IMR-90 (cell line): Measurements from ENCODE around the gene PDE8B. TPM values are rescaled to one million over a fixed set of nuclear protein-coding genes. Genes with fewer than 3 reads are reported as not detected.

Source experiments
- ATAC-seq: fragments of 200-7000 bp; cut with Tn5 transposase; 2 replicates; pipeline ENCODE4 v1.9.1; 2020; ENCODE audit warnings: low read depth, mild to moderate bottlenecking, moderate library complexity
- BruUV-seq: library from RNA; stranded (reverse); fragments of 400-500 nt; replicated peaks from 2 replicates; lab custom pipeline; 2021; lab: Mats Ljungman, UMichigan
- CTCF ChIA-PET: fragments of 300-600 bp; formaldehyde crosslinking; extraction: SDS; loops from one replicate; lab custom pipeline; 2021; ENCODE audit warnings: antibody characterized with exemption; lab: Yijun Ruan, JAX
- POLR2A ChIA-PET: fragments of 300-600 bp; sonication (Branson Sonifier 250); formaldehyde crosslinking; loops from one replicate; lab custom pipeline; 2022; ENCODE audit warnings: antibody characterized with exemption; ENCODE audit not compliant: unreplicated experiment; lab: Charles Lee
- DNase-seq: peaks from one replicate; pipeline ENCODE4 v3.0.0; 2013
- H2AFZ ChIP-seq: replicated peaks from 2 replicates; pipeline ENCODE3; 2013; ENCODE audit warnings: low read length, mild to moderate bottlenecking; ENCODE audit not compliant: poor library complexity
- H2AK5ac ChIP-seq: 2 replicates; pipeline ENCODE4 v1.6.1; 2013; ENCODE audit warnings: low read depth, low read length, inconsistent platforms
- H2AK9ac ChIP-seq: replicated peaks from 2 replicates; pipeline ENCODE3; 2013; ENCODE audit warnings: mild to moderate bottlenecking, low read depth, low read length, moderate library complexity; ENCODE audit not compliant: poor library complexity
- H2BK120ac ChIP-seq: 2 replicates; pipeline ENCODE4 v1.6.1; 2013; ENCODE audit warnings: low read depth, low read length, inconsistent platforms
- H2BK15ac ChIP-seq: 3 replicates; pipeline ENCODE4 v1.6.1; 2013; ENCODE audit warnings: low read depth, low read length, inconsistent platforms
- H2BK20ac ChIP-seq: 2 replicates; pipeline ENCODE4 v1.6.1; 2013; ENCODE audit warnings: low read depth, mild to moderate bottlenecking, inconsistent platforms, low read length, moderate library complexity
- H2BK5ac ChIP-seq: 2 replicates; pipeline ENCODE4 v1.6.1; 2013; ENCODE audit warnings: mild to moderate bottlenecking, low read depth, low read length, inconsistent platforms; ENCODE audit not compliant: poor library complexity, severe bottlenecking
- H3K14ac ChIP-seq: replicated peaks from 2 replicates; pipeline ENCODE4 v1.6.1; 2013; ENCODE audit warnings: low read depth, low read length, inconsistent platforms
- H3K18ac ChIP-seq: 2 replicates; pipeline ENCODE4 v1.6.1; 2013; ENCODE audit warnings: low read depth, low read length, control low read depth
- H3K23ac ChIP-seq: 2 replicates; pipeline ENCODE4 v1.6.1; 2013; ENCODE audit warnings: low read depth, low read length, inconsistent platforms
- H3K27ac ChIP-seq: 2 replicates; pipeline ENCODE4 v1.5.1; 2013; ENCODE audit warnings: mild to moderate bottlenecking, control low read depth, low read length; ENCODE audit not compliant: insufficient read depth
- H3K27me3 ChIP-seq: 2 replicates; pipeline ENCODE4 v1.6.1; 2013; ENCODE audit warnings: low read length; ENCODE audit not compliant: control insufficient read depth, insufficient read depth
- H3K36me3 ChIP-seq: 2 replicates; pipeline ENCODE4 v1.6.1; 2013; ENCODE audit warnings: low read length, mixed read lengths; ENCODE audit not compliant: control insufficient read depth, insufficient read depth
- H3K4ac ChIP-seq: 2 replicates; pipeline ENCODE4 v1.6.1; 2013; ENCODE audit warnings: low read depth, low read length, inconsistent platforms
- H3K4me1 ChIP-seq: 2 replicates; pipeline ENCODE4 v1.6.1; 2013; ENCODE audit warnings: low read length, mixed read lengths; ENCODE audit not compliant: control insufficient read depth, insufficient read depth
- H3K4me2 ChIP-seq: 2 replicates; pipeline ENCODE4 v1.6.1; 2013; ENCODE audit warnings: low read depth, mild to moderate bottlenecking, control low read depth, low read length, moderate library complexity
- H3K4me3 ChIP-seq: 2 replicates; pipeline ENCODE4 v1.5.1; 2013; ENCODE audit warnings: low read depth, mild to moderate bottlenecking, control low read depth, low read length, moderate library complexity; ENCODE audit not compliant: insufficient read depth
- H3K56ac ChIP-seq: 2 replicates; pipeline ENCODE4 v1.6.1; 2013; ENCODE audit warnings: low read length, inconsistent platforms; ENCODE audit not compliant: insufficient read depth; ENCODE audit errors: extremely low read depth
- H3K79me1 ChIP-seq, 2 experiments: 2 replicates each; pipeline ENCODE4 v1.6.1; 2013; ENCODE audit warnings: low read length in 2 of 2, inconsistent platforms in 1 of 2, low read depth in 1 of 2
- H3K9ac ChIP-seq: 2 replicates; pipeline ENCODE4 v1.6.1; 2013; ENCODE audit warnings: low read depth, low read length, control low read depth
- H3K9me1 ChIP-seq: 2 replicates; pipeline ENCODE4 v1.6.1; 2013; ENCODE audit warnings: low read length, inconsistent platforms; ENCODE audit not compliant: insufficient read depth
- H3K9me3 ChIP-seq: 2 replicates; pipeline ENCODE4 v1.6.1; 2013; ENCODE audit warnings: low read length; ENCODE audit not compliant: control insufficient read depth, insufficient read depth
- H4K20me1 ChIP-seq: 2 replicates; pipeline ENCODE4 v1.6.1; 2013; ENCODE audit warnings: low read length, inconsistent platforms; ENCODE audit not compliant: insufficient read depth
- H4K5ac ChIP-seq: 2 replicates; pipeline ENCODE4 v1.6.1; 2013; ENCODE audit warnings: mild to moderate bottlenecking, low read depth, low read length, control low read depth
- H4K8ac ChIP-seq, 2 experiments: 2 replicates each; pipeline ENCODE4 v1.6.1; 2013; ENCODE audit warnings: low read depth in 2 of 2, low read length in 2 of 2, control low read depth in 1 of 2, inconsistent platforms in 1 of 2
- H4K91ac ChIP-seq: 2 replicates; pipeline ENCODE4 v1.6.1; 2013; ENCODE audit warnings: low read depth, low read length, inconsistent platforms; ENCODE audit not compliant: insufficient read depth
- BHLHE40 ChIP-seq: fragments of 150-350 bp; IDR thresholded peaks from 2 replicates; pipeline ENCODE4 v1.6.1; 2016; ENCODE audit warnings: mild to moderate bottlenecking, low read depth, low read length
- CEBPB ChIP-seq: IDR thresholded peaks from 2 replicates; pipeline ENCODE4 v1.6.1; 2012; ENCODE audit warnings: low read depth, low read length, improper control_type of control experiment
- CHD1 ChIP-seq: IDR thresholded peaks from 2 replicates; pipeline ENCODE4 v1.6.1; 2012; ENCODE audit warnings: low read depth, low read length, improper control_type of control experiment
- CTCF ChIP-seq: conservative IDR thresholded peaks from 2 replicates; pipeline ENCODE4 v1.5.1; 2012; ENCODE audit warnings: mild to moderate bottlenecking, low read depth, low read length, improper control_type of control experiment
- ELK1 ChIP-seq: fragments of 150-350 bp; IDR thresholded peaks from 2 replicates; pipeline ENCODE4 v1.6.1; 2016; ENCODE audit warnings: low read depth, mild to moderate bottlenecking, low read length, moderate library complexity, borderline replicate concordance
- FOS ChIP-seq: fragments of 150-350 bp; IDR thresholded peaks from 2 replicates; pipeline ENCODE4 v1.6.1; 2016; ENCODE audit warnings: low read depth, low read length
- MAFK ChIP-seq: IDR thresholded peaks from 2 replicates; pipeline ENCODE4 v1.6.1; 2012; ENCODE audit warnings: low read depth, low read length, improper control_type of control experiment
- MAZ ChIP-seq: IDR thresholded peaks from 2 replicates; pipeline ENCODE4 v1.6.1; 2012; ENCODE audit warnings: low read depth, mild to moderate bottlenecking, low read length, improper control_type of control experiment, moderate library complexity, borderline replicate concordance
- MXI1 ChIP-seq: IDR thresholded peaks from 2 replicates; pipeline ENCODE4 v1.6.1; 2012; ENCODE audit warnings: low read depth, mild to moderate bottlenecking, low read length, moderate library complexity, borderline replicate concordance
- NFE2L2 ChIP-seq: fragments of 150-350 bp; IDR thresholded peaks from 2 replicates; pipeline ENCODE4 v1.6.1; 2016; ENCODE audit warnings: low read depth, mild to moderate bottlenecking, low read length
- POLR2A ChIP-seq: IDR thresholded peaks from 2 replicates; pipeline ENCODE4 v1.6.1; 2012; ENCODE audit warnings: mild to moderate bottlenecking, low read depth, low read length
- RAD21 ChIP-seq: IDR thresholded peaks from 2 replicates; pipeline ENCODE4 v1.6.1; 2012; ENCODE audit warnings: low read length, improper control_type of control experiment
- RCOR1 ChIP-seq: IDR thresholded peaks from 2 replicates; pipeline ENCODE4 v1.6.1; 2012; ENCODE audit warnings: mild to moderate bottlenecking, low read length, improper control_type of control experiment; ENCODE audit not compliant: insufficient replicate concordance
- RFX5 ChIP-seq: IDR thresholded peaks from 2 replicates; pipeline ENCODE4 v1.8.0; 2012; ENCODE audit warnings: low read depth, mild to moderate bottlenecking, low read length, moderate library complexity
- SMC3 ChIP-seq: fragments of 150-350 bp; IDR thresholded peaks from 2 replicates; pipeline ENCODE4 v1.6.1; 2016; ENCODE audit warnings: low read depth, mild to moderate bottlenecking, antibody characterized with exemption, low read length, moderate library complexity
- USF2 ChIP-seq: fragments of 150-350 bp; IDR thresholded peaks from 2 replicates; pipeline ENCODE4 v1.6.1; 2017; ENCODE audit warnings: mild to moderate bottlenecking, antibody characterized with exemption, low read length, low read depth
- WGBS, 2 experiments: methylation state at CpG; one replicate each; pipeline versions ENCODE4 v1.1.5 to v1.1.7; 2013; ENCODE audit warnings: missing lambda C conversion rate in 2 of 2; ENCODE audit not compliant: insufficient read length in 1 of 2; ENCODE audit errors: extremely low coverage in 2 of 2; 5-methylcytosine and 5-hydroxymethylcytosine counted together
- dilution Hi-C: fragments of 300-500 bp; cut with HindIII; formaldehyde crosslinking; loops from one replicate; pipeline ENCODE4 v1.14.3; 2018; ENCODE audit warnings: low sequenced_read_pairs; ENCODE audit not compliant: unreplicated experiment
- in situ Hi-C: fragments of 300-500 bp; cut with MboI; formaldehyde crosslinking; loops from 3 replicates; pipeline ENCODE4 v1.14.3; 2019; ENCODE audit warnings: low sequenced_read_pairs, inconsistent platforms, mixed read lengths
- intact Hi-C: fragments of 100-400 bp; cut with micrococcal nuclease; formaldehyde crosslinking; loops from 2 replicates; pipeline ENCODE4 v1.10.0; 2022
- polyA plus RNA-seq, 3 experiments: library from polyadenylated mRNA; depleted of rRNA; stranded (reverse); fragments of >200 nt; gene quantifications; 2 replicates each; pipeline ENCODE4 v1.2.3, GENCODE V29; 2012; ENCODE audit warnings: low replicate concordance in 1 of 3
- total RNA-seq: library from RNA; depleted of rRNA; stranded (reverse); fragments of >200 nt; gene quantifications from 2 replicates; pipeline ENCODE4 v1.2.3, GENCODE V29; 2012

The PDE8B gene
- total and polyA plus RNA-seq, 2 of the 4 experiments (the other 2 are of a cell fraction), result under 0.01 to 0.03 TPM

- Histone ChIP-seq H3K27me3 (peaks cover 56% of the 10 kb centered on the region), H3K79me1 (no peaks in the 10 kb centered on the region), H3K4me2 (no peak overlapping the region), H3K14ac (no peak overlapping the region), H3K23ac (no peak overlapping the region), H2AFZ (no peak overlapping the region), H3K9me3 (no peaks in the 10 kb centered on the region), H3K27ac (no peak overlapping the region), H2BK5ac (no peak overlapping the region), H2AK5ac (no peak overlapping the region), H3K18ac (no peak overlapping the region), H2AK9ac (no peak overlapping the region), H3K4me3 (no peak overlapping the region), H3K4ac (no peak overlapping the region), H3K4me1 (no peaks in the 10 kb centered on the region; the same call in 1 of the 2 replicates), H2BK15ac (no peak overlapping the region), H3K9ac (no peak overlapping the region), H4K5ac (no peak overlapping the region), H3K9me1 (0 out of 2 replicates have a peak, but pooled peaks cover 4% of the 10 kb centered on the region), H4K91ac (no peak overlapping the region), H2BK120ac (no peak overlapping the region), H3K36me3 (no peaks in the 10 kb centered on the region), H3K56ac (no peak overlapping the region), H2BK20ac (no peak overlapping the region), H4K20me1 (no peaks in the 10 kb centered on the region), H4K8ac (no peak overlapping the region)
- no TSS peak for BruUV-seq
- in situ Hi-C loops, result no loop called here
- no peak for DNase-seq
- ChIA-PET POLR2A (no interaction called here), CTCF (no interaction called here)
- TF ChIP-seq MAZ (no peak), SMC3 (no peak), ELK1 (no peak), MXI1 (no peak), POLR2A (no peak), CHD1 (no peak), BHLHE40 (no peak), FOS (no peak), MAFK (no peak), NFE2L2 (no peak), RAD21 (no peak), RCOR1 (no peak), CEBPB (no peak), USF2 (no peak), RFX5 (no peak), CTCF (no peak)
- intact Hi-C loops, result loop anchor here (10.0 kb wide), 1 partner anchor 1847 kb away; no protein-coding TSS in a partner anchor
- 80% methylated on average over 1 of the region's 5 CpGs; no CpG with 5 or more reads in 1 of the 2 experiments for WGBS, 2 experiments
- dilution Hi-C loops, result no loop called here
- ATAC-seq, result no peak
These were observed 32.9 kb upstream of the PDE8B start for GRCh38 chr5:77177576-77177975.
